PFSK-1 (cell line): Measurements from ENCODE around the gene SLC25A45.

Experiments
- FOXP2 ChIP-seq: optimal IDR thresholded peaks from 2 replicates; pipeline ENCODE3; 2011; ENCODE audit warnings: borderline replicate concordance, control low read depth, inconsistent platforms; ENCODE audit not compliant: insufficient read depth; ENCODE audit errors: extremely low read length, extremely low read depth
- POLR2AphosphoS5 ChIP-seq: IDR thresholded peaks from 2 replicates; pipeline ENCODE4 v1.6.1; 2012; ENCODE audit warnings: low read depth, mild to moderate bottlenecking, control low read depth, low read length, moderate library complexity
- REST ChIP-seq, 2 experiments: IDR thresholded peaks; 2 replicates each; pipeline versions ENCODE4 v1.6.1 to v1.8.0; 2011 to 2012; ENCODE audit warnings: low read depth in 2 of 2, low read length in 2 of 2, control low read depth in 1 of 2, inconsistent platforms in 1 of 2, mild to moderate bottlenecking in 1 of 2, moderate library complexity in 1 of 2; ENCODE audit not compliant: insufficient read depth in 1 of 2
- SIN3A ChIP-seq: IDR thresholded peaks from 2 replicates; pipeline ENCODE4 v1.6.1; 2012; ENCODE audit warnings: mild to moderate bottlenecking, low read length, moderate library complexity, borderline replicate concordance; ENCODE audit not compliant: insufficient read depth
- TAF1 ChIP-seq: IDR thresholded peaks from 2 replicates; pipeline ENCODE4 v1.6.1; 2012; ENCODE audit warnings: low read length, control low read depth, borderline replicate concordance; ENCODE audit not compliant: insufficient read depth

The SLC25A45 gene

GRCh38 chr11:65341856-65342255 lies 40.6 kb downstream of the SLC25A45 start:
- TF ChIP-seq SIN3A (no peak), POLR2AphosphoS5 (no peak), TAF1 (no peak)

DNA sequence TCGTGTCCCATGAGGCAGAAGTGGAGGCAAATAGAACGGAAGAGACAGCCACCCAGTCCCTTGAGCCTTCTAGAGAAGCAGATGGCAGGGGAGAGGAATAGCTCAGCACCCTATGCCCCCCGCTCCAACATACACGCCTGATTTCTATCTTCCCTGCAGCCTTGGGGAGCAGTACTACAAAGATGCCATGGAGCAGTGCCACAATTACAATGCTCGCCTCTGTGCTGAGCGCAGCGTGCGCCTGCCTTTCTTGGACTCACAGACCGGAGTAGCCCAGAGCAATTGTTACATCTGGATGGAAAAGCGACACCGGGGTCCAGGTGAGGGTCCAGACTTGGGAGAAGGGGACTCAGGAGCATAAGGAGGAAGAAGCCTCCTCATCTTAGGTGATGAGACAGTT lies 42.2 kb downstream of the SLC25A45 start:
- no peak for TF ChIP-seq SIN3A
- no peak for TF ChIP-seq TAF1
- TF ChIP-seq FOXP2: no peak
- TF ChIP-seq REST (IDR thresholded peaks at IDR 0.05; ENCODE audit: insufficient read depth in 1 of 2, low read depth in 2 of 2, low read length in 2 of 2): no peak
- TF ChIP-seq POLR2AphosphoS5: no peak

DNA sequence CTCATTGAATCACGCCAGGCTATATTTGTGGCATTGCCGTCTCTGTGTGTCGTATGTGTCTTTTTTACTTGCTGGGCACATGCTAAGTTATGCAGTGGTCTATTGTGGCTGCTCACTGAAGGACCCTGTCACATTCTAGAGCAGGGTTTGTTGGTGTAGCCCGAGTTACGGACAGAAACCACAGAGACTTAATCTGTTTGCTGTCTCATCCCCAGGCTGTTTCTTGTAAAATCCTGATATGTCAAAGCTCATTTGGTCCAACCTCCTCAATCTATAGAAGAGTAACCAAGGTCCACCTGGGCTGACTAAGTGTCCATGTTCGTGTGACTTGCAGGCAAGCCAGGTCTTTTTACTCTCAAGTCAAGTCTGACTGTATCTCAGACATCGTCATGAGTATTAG lies 43.8 kb downstream of the SLC25A45 start:
- no peak for TF ChIP-seq FOXP2
- no peak for TF ChIP-seq REST (IDR thresholded peaks at IDR 0.05; ENCODE audit: insufficient read depth in 1 of 2, low read depth in 2 of 2, low read length in 2 of 2)
- no peak for TF ChIP-seq POLR2AphosphoS5
- TF ChIP-seq SIN3A: no peak
- no peak for TF ChIP-seq TAF1

GRCh38 chr11:65334696-65335295 lies 47.6 kb downstream of the SLC25A45 start:
- no peak for TF ChIP-seq REST (IDR thresholded peaks at IDR 0.05; ENCODE audit: insufficient read depth in 1 of 2, low read depth in 2 of 2, low read length in 2 of 2)
- TF ChIP-seq SIN3A: no peak
- no peak for TF ChIP-seq POLR2AphosphoS5
- TF ChIP-seq TAF1: no peak
- no peak for TF ChIP-seq FOXP2

GRCh38 chr11:65330544-65330943 lies 51.9 kb downstream of the SLC25A45 start:
- TF ChIP-seq SIN3A: no peak

- no peak for TF ChIP-seq TAF1
Measured at GRCh38 chr11:65329944-65330403, 52.5 kb downstream of the SLC25A45 start.

GRCh38 chr11:65329478-65329877 lies 53.0 kb downstream of the SLC25A45 start:
- TF ChIP-seq FOXP2 (no peak), REST (IDR thresholded peaks at IDR 0.05; ENCODE audit: insufficient read depth in 1 of 2, low read depth in 2 of 2, low read length in 2 of 2) (no peak), POLR2AphosphoS5 (no peak), TAF1 (no peak), SIN3A (no peak)
